Urinary bladder (tissue), 4 donors: ENCODE data around the gene ADISSP. TPM values are rescaled to one million over a fixed set of nuclear protein-coding genes. Genes with fewer than 3 reads are reported as not detected.

Experiments
- DNase-seq: peaks from one replicate; pipeline ENCODE4 v3.0.0-alpha.2; 2015; ENCODE audit errors: extremely low spot score
- H3K27ac ChIP-seq: one replicate; pipeline ENCODE4 v1.5.1; 2013; ENCODE audit warnings: low read depth, mild to moderate bottlenecking, moderate library complexity
- H3K36me3 ChIP-seq: one replicate; pipeline ENCODE4 v1.6.1; 2013; ENCODE audit warnings: mild to moderate bottlenecking, moderate library complexity; ENCODE audit not compliant: insufficient read depth
- H3K4me1 ChIP-seq: one replicate; pipeline ENCODE4 v1.6.1; 2013; ENCODE audit warnings: mild to moderate bottlenecking, moderate library complexity; ENCODE audit not compliant: insufficient read depth
- H3K4me3 ChIP-seq: one replicate; pipeline ENCODE4 v1.5.1; 2013; ENCODE audit warnings: low read depth, low read length
- WGBS: extraction: QIAGEN DNeasy Blood & Tissue Kit; methylation state at CpG from one replicate; pipeline ENCODE4 v1.1.7; 2013; 5-methylcytosine and 5-hydroxymethylcytosine counted together
- polyA plus RNA-seq: library from polyadenylated mRNA; stranded (reverse); fragments of 200-250 nt; gene quantifications from one replicate; pipeline ENCODE4 v1.2.3, GENCODE V29; 2013
- total RNA-seq: library from RNA; depleted of rRNA; stranded (reverse); fragments of >200 nt; gene quantifications from one replicate; pipeline ENCODE4 v1.2.3, GENCODE V29; 2014
- donor health status: healthy with polysubstance abuse.
- donor health status: healthy.

The ADISSP gene
- total and polyA plus RNA-seq, 2 donors: 10.0 to 109 TPM

- WGBS: 81% methylated on average over 3 of the region's 3 CpGs
Measured at GRCh38 chr20:3728876-3729275, 38.7 kb downstream of the ADISSP start.

DNA sequence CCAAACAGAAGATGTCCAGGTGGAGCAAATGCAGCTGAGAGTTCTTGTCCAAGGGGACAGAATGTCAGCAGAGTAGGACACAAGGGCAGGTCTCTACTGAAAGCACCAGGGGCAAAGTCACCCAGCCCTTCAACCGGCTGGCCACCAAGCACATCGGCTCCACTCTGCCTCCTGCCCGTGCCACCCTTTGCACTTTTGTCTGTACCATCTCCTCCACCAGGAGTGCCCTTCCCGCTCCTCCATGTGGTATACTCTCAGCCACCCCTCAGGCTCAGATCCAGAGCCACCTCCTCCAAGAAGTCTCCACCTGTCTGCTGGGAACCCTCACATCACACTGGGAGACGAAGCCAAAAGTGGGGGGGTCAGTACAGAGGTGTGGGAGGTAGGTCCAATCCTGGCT is 39.2 kb downstream of the ADISSP start:
- no peak for DNase-seq
- WGBS: 88% methylated on average over 5 of the region's 5 CpGs
- Histone ChIP-seq H3K36me3 (no peaks in the 10 kb centered on the region), H3K4me1 (no peaks in the 10 kb centered on the region), H3K4me3 (no peak overlapping the region), H3K27ac (no peak overlapping the region)

More at GRCh38 chr20:3728876-3729275, 38.7 kb downstream of the ADISSP start:
- no peak for DNase-seq
- Histone ChIP-seq H3K36me3 (no peaks in the 10 kb centered on the region), H3K4me1 (no peaks in the 10 kb centered on the region), H3K4me3 (no peak overlapping the region), H3K27ac (no peak overlapping the region)

DNA sequence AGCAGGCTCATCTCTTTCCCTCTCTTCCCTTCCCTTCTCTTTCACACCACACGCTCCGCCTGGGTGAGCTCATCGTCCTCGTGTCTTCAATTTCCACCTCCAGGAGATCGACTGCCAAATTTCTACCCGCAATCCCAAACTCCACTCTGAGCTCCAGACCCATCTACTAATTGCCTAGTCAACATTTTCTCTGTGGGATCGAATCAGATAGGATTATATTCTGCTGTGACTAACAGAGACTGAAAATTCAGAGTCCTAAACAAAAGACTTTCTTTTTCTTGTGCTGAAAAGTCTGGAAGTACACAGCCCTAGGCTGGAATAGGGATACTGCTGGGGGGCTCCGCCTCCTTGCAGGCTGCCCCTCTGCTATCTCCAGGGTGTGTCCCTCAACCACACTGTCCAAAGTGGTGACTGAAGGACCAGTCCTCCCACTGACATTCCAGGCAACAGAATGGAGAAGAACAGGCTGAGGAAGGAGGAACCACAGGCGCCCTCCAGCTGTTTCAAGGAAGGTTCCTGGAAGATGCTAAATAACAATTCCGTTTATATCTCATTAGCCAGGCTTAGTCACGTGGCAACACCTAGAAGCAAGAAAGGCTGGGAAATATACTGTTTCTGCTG is 40.0 kb downstream of the ADISSP start:
- DNase-seq: no peak
- Histone ChIP-seq H3K27ac (no peak overlapping the region), H3K4me1 (no peaks in the 10 kb centered on the region), H3K36me3 (no peaks in the 10 kb centered on the region), H3K4me3 (no peak overlapping the region)
- WGBS: 26% methylated on average over 11 of the region's 11 CpGs

DNA sequence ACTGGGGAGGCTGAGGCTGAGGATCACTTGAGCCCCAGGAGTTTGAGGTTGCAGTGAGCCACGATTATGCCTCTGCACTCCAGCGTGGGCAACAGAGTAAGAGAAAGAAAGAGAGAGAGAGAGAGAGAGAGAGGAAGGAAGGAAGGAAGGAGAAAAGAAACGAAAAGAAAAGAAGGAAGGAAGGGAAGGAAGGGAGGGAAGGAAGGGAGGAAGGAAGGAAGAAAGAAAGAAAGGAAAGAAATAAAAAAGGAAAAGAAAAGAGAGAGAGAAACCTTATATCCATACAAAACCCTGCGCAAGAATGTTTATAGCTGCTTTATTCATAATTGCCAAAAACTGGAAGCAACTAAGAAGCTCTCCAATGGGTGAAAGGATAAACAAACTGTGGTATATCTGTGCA is 43.2 kb downstream of the ADISSP start:
- WGBS: 74% methylated on average over 4 of the region's 4 CpGs
- Histone ChIP-seq H3K4me1 (no peaks in the 10 kb centered on the region), H3K4me3 (no peak overlapping the region), H3K27ac (no peak overlapping the region), H3K36me3 (no peaks in the 10 kb centered on the region)
- DNase-seq: no peak

GRCh38 chr20:3723284-3723683 is 44.3 kb downstream of the ADISSP start:
- WGBS: 89% methylated on average over 8 of the region's 8 CpGs
- DNase-seq: no peak
- Histone ChIP-seq H3K36me3 (no peaks in the 10 kb centered on the region), H3K27ac (no peak overlapping the region), H3K4me1 (no peaks in the 10 kb centered on the region), H3K4me3 (no peak overlapping the region)

- whole genome bisulfite sequencing: 78% methylated on average over 4 of the region's 4 CpGs
- no peak for DNase-seq
- Histone ChIP-seq H3K27ac (no peak overlapping the region), H3K4me3 (no peak overlapping the region), H3K4me1 (no peaks in the 10 kb centered on the region), H3K36me3 (no peaks in the 10 kb centered on the region)
Measured at GRCh38 chr20:3721912-3722311, 45.6 kb downstream of the ADISSP start.

DNA sequence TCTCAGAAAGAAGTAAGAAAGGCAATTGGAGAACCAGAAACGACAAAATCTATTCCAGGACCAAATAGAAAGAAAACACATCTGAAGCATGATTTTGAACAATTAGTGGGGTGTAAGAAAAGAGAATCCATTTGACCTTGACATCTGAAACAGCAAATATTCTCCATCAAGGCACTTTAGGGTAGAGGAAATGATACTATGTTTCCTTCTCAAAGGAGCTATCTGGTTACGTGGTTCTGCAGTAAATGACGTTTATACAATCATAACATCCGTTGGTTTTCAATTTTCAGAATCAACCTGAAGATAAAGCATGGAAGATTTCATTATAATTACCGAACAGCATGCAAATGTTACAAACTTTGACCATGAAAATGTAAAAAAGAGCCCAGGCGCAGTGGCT is 46.9 kb downstream of the ADISSP start:
- Histone ChIP-seq H3K4me3 (no peak overlapping the region), H3K4me1 (no peaks in the 10 kb centered on the region), H3K27ac (no peak overlapping the region), H3K36me3 (no peaks in the 10 kb centered on the region)
- DNase-seq: no peak
- WGBS: 54% methylated on average over 6 of the region's 6 CpGs

DNA sequence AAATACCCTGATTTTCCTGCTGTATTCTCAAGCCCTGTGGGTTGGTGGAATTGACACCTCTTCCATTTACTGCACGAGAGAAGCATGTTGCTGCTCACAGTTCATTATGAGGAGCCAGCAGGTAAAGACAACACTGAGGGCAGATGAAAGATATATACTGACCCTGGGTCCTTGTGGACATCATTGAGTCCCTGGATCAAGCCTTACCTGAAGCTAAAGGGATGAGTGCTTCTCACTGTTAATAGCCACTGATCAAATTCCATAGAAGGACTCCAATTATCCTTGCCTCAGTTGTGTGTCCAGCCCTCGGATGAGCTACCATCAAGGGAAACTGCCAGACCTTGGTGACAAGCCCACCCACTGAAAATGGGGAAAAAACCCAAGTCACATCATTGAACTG is 47.5 kb downstream of the ADISSP start:
- no peaks in the 10 kb centered on the region for H3K4me1 ChIP-seq
- no peak for DNase-seq
- no peak overlapping the region for H3K4me3 ChIP-seq
- H3K36me3 ChIP-seq: no peaks in the 10 kb centered on the region
- no peak overlapping the region for H3K27ac ChIP-seq
- WGBS: 82% methylated on average over 2 of the region's 2 CpGs

- H3K4me3 ChIP-seq: no peak overlapping the region
- no peak overlapping the region for H3K27ac ChIP-seq
- 88% methylated on average over 4 of the region's 4 CpGs for WGBS
- H3K36me3 ChIP-seq: no peaks in the 10 kb centered on the region
- DNase-seq: no peak
- no peaks in the 10 kb centered on the region for H3K4me1 ChIP-seq
Measured at GRCh38 chr20:3719046-3719445, 48.5 kb downstream of the ADISSP start.

GRCh38 chr20:3716195-3716834 is 51.2 kb downstream of the ADISSP start:
- Histone ChIP-seq H3K27ac (no peak overlapping the region), H3K4me3 (no peak overlapping the region), H3K36me3 (no peaks in the 10 kb centered on the region), H3K4me1 (no peaks in the 10 kb centered on the region)
- DNase-seq: no peak
- 71% methylated on average over 4 of the region's 4 CpGs for whole genome bisulfite sequencing

DNA sequence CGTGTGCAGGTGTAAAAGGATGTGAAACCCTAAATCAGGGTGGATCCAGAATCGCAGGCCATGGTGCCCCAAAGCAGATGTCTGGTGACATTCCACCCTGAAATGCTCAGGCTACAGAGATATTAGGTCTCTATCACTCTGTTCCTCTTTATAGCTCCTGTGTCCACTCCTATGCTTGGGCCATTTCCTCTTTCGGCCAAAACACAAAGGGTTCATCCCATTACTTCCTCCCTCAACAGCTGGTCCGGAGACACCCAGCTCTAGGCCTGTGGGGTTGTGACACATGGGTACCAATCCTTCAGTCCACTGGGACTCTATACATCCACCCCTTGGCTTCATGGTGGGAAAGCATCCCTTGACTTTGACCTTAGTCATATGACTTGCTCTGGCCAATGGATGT is 53.5 kb downstream of the ADISSP start:
- WGBS: 80% methylated on average over 4 of the region's 4 CpGs

GRCh38 chr20:3712279-3712873 is 55.2 kb downstream of the ADISSP start, which contains the start of gene SIGLEC1:
TSS of gene SIGLEC1 (minus strand) at chr20:3712600. CDS start at chr20:3707128, 5,472 bp downstream.
- Histone ChIP-seq H3K36me3 (no peaks in the 10 kb centered on the region), H3K4me3 (no peak within 1 kb of the TSS), H3K4me1 (no peaks in the 10 kb centered on the region), H3K27ac (no peak within 1 kb of the TSS)
- DNase-seq: no peak
- WGBS: 83% methylated on average over 15 of the region's 15 CpGs

More for the DNA sequence above, 53.5 kb downstream of the ADISSP start:
- Histone ChIP-seq H3K36me3 (no peaks in the 10 kb centered on the region), H3K27ac (no peak overlapping the region), H3K4me1 (no peaks in the 10 kb centered on the region), H3K4me3 (no peak overlapping the region)
- DNase-seq: no peak

- WGBS: 69% methylated on average over 4 of the region's 4 CpGs
- no peak for DNase-seq
- H3K4me3 ChIP-seq: no peak overlapping the region
Measured at GRCh38 chr20:3711484-3711941, 56.0 kb downstream of the ADISSP start.

More at GRCh38 chr20:3711484-3711941, 56.0 kb downstream of the ADISSP start:
- Histone ChIP-seq H3K36me3 (no peaks in the 10 kb centered on the region), H3K4me1 (no peaks in the 10 kb centered on the region), H3K27ac (no peak overlapping the region)
